Ishikawa (cell line): ENCODE measurements around the gene GCLM.

Experiments used
- CEBPB ChIP-seq: IDR thresholded peaks from 2 replicates; pipeline ENCODE4 v1.6.1; 2012
- CREB1 ChIP-seq: IDR thresholded peaks from 2 replicates; pipeline ENCODE4 v1.6.1; 2012; ENCODE audit warnings: low read depth
- EGR1 ChIP-seq: IDR thresholded peaks from 2 replicates; pipeline ENCODE4 v1.6.1; 2012
- EP300 ChIP-seq: IDR thresholded peaks from 2 replicates; pipeline ENCODE4 v1.6.1; 2012; ENCODE audit warnings: borderline replicate concordance
- FOXM1 ChIP-seq: IDR thresholded peaks from 2 replicates; pipeline ENCODE4 v1.6.1; 2012; ENCODE audit warnings: low read depth, borderline replicate concordance
- NFIC ChIP-seq: IDR thresholded peaks from 2 replicates; pipeline ENCODE4 v1.6.1; 2012
- RAD21 ChIP-seq: IDR thresholded peaks from 2 replicates; pipeline ENCODE4 v1.6.1; 2012; ENCODE audit warnings: low read depth
- TAF1 ChIP-seq: IDR thresholded peaks from 2 replicates; pipeline ENCODE4 v1.6.1; 2012; ENCODE audit warnings: low read depth, mild to moderate bottlenecking
- TCF12 ChIP-seq: IDR thresholded peaks from 2 replicates; pipeline ENCODE4 v1.6.1; 2012; ENCODE audit warnings: low read depth
- TEAD4 ChIP-seq: IDR thresholded peaks from 2 replicates; pipeline ENCODE4 v1.6.1; 2012
- YY1 ChIP-seq: IDR thresholded peaks from 2 replicates; pipeline ENCODE4 v1.6.1; 2012; ENCODE audit warnings: low read depth
- ZBTB7A ChIP-seq: IDR thresholded peaks from 2 replicates; pipeline ENCODE4 v1.6.1; 2012; ENCODE audit warnings: low read depth
- TF ChIP-seq, protein P1 (sequence below): IDR thresholded peaks from 2 replicates; pipeline ENCODE4 v1.6.1; 2012
- TF ChIP-seq, protein P2 (sequence below): IDR thresholded peaks from 2 replicates; pipeline ENCODE4 v1.6.1; 2012; ENCODE audit warnings: low read depth, mild to moderate bottlenecking
- TF ChIP-seq, protein P3 (sequence below): IDR thresholded peaks from 2 replicates; pipeline ENCODE4 v1.6.1; 2012

The GCLM gene

DNA sequence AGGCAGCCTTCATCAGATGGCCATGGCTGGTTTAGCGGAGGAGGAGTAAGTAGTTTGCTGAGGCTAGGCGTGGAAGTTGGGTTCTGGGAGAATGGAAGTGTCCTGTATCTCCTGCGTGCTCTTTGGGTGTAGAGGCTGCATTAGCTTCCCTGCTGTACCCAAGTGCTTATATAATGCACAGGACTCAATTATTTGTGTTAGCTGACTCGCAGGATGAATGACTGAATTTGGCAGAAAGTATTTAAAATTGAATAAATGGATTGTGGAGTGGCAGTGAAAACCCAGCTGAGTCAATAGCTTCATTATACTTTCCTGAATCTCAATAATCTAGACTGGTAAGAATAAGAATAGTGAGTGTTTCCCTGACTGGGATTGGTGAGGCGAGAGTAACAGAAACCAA lies 44.0 kb downstream of the GCLM start:
- TF ChIP-seq CEBPB (no peak), RAD21 (no peak), TAF1 (no peak), ZBTB7A (no peak), YY1 (no peak), NFIC (no peak), TCF12 (no peak), CREB1 (no peak), TEAD4 (no peak), FOXM1 (no peak), EGR1 (no peak), EP300 (no peak)
- TF ChIP-seq, protein P1, sequence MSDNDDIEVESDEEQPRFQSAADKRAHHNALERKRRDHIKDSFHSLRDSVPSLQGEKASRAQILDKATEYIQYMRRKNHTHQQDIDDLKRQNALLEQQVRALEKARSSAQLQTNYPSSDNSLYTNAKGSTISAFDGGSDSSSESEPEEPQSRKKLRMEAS, result no peak
- TF ChIP-seq, protein P2, sequence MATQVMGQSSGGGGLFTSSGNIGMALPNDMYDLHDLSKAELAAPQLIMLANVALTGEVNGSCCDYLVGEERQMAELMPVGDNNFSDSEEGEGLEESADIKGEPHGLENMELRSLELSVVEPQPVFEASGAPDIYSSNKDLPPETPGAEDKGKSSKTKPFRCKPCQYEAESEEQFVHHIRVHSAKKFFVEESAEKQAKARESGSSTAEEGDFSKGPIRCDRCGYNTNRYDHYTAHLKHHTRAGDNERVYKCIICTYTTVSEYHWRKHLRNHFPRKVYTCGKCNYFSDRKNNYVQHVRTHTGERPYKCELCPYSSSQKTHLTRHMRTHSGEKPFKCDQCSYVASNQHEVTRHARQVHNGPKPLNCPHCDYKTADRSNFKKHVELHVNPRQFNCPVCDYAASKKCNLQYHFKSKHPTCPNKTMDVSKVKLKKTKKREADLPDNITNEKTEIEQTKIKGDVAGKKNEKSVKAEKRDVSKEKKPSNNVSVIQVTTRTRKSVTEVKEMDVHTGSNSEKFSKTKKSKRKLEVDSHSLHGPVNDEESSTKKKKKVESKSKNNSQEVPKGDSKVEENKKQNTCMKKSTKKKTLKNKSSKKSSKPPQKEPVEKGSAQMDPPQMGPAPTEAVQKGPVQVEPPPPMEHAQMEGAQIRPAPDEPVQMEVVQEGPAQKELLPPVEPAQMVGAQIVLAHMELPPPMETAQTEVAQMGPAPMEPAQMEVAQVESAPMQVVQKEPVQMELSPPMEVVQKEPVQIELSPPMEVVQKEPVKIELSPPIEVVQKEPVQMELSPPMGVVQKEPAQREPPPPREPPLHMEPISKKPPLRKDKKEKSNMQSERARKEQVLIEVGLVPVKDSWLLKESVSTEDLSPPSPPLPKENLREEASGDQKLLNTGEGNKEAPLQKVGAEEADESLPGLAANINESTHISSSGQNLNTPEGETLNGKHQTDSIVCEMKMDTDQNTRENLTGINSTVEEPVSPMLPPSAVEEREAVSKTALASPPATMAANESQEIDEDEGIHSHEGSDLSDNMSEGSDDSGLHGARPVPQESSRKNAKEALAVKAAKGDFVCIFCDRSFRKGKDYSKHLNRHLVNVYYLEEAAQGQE, result no peak
- TF ChIP-seq, protein P3, sequence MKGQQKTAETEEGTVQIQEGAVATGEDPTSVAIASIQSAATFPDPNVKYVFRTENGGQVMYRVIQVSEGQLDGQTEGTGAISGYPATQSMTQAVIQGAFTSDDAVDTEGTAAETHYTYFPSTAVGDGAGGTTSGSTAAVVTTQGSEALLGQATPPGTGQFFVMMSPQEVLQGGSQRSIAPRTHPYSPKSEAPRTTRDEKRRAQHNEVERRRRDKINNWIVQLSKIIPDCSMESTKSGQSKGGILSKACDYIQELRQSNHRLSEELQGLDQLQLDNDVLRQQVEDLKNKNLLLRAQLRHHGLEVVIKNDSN, result no peak

DNA sequence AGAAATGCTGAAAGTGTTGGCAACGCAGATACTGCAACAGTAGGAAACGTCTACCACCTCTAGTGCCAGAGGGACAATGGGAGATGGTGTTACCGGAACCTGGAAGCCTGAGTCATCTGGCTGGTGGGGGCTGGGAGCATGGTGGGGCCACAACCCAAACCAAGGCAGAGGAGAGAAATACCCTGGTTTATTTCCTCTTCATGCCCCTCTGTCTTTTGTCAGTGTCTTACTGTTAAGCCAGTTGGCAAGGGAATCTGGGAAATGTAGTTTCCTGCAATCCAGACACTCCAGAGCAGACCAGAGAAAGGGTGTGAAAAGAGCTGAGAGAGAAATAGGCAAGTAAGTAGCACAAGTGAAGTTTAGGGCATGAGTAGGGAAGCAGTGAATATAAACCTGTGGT lies 45.1 kb downstream of the GCLM start:
- TF ChIP-seq EP300 (no peak), YY1 (no peak), TCF12 (no peak)

DNA sequence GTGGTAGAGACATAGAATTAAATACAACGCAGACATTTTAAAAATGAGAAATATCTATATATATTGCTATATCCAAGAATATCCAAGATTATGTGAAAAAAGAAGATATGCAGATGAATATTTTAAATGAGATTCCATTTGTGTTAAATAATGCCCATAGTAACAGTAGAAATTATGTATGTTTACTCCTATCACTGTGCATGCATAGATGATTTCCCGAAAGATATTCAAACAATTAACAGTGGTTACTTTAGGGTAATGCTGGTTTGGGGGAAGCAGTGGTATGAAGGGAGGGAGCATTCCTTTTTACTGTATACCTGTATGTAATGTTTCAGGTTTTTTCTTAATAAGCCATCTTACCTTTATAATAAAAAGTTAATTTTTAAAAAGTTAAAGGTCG lies 55.3 kb downstream of the GCLM start:
- TF ChIP-seq TCF12 (no peak), RAD21 (no peak), YY1 (no peak), TAF1 (no peak), CREB1 (no peak), EGR1 (no peak), TEAD4 (no peak), FOXM1 (no peak), ZBTB7A (no peak), NFIC (no peak), CEBPB (no peak), EP300 (no peak)
- TF ChIP-seq, protein P2, result no peak
- TF ChIP-seq, protein P1, result no peak
- TF ChIP-seq, protein P3, result no peak

DNA sequence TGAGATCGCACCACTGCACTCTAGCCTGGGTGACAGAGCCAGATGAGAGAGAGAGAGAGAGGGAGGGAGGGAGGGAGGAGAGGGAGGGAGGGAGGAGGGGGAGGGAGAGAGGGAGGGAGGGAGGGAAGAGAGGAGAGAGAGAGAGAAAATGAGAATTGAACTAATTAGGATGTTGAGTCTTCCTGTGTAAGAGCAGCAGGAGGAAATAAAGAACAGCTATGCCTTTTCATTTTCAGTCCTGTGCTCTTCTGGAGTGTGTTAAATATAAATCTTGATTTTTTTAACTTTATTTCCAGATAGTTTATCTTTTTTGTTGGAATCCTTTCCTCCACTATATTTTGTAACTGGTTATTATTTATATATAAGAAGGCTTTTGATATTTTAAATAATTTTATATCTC lies 57.4 kb downstream of the GCLM start:
- TF ChIP-seq ZBTB7A (no peak), FOXM1 (no peak), YY1 (no peak), CREB1 (no peak)
- TF ChIP-seq, protein P3, result no peak

DNA sequence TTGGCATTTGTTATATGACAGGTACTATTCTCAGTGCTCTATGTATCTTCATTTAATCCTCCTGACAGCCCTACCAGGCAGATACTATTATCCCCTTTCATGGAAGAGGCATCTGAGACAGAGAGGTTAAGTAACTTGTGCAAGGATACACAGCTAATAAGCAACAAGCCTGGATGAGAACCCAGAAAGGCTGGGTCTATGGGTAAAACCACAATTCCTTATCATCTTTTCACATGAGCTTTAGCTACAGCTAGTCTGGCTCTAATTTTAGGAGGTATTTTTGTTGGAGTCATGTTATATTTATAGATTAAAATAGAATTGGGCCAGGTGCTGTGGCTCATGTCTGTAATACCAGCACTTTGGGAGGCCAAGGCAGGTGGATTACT lies 57.9 kb downstream of the GCLM start:
- TF ChIP-seq EP300, result no peak
- TF ChIP-seq EGR1, result no peak
- TF ChIP-seq, protein P3, result no peak
- no peak for TF ChIP-seq CEBPB
- TF ChIP-seq, protein P2, result no peak
- no peak for TF ChIP-seq NFIC
